ENCODE data around the gene SLX9.

- TF ChIP-seq FOXK2 (IDR thresholded peaks at IDR 0.05) (no peak), PKNOX1 (IDR thresholded peaks at IDR 0.05) (no peak), FOXM1 (IDR thresholded peaks at IDR 0.05; ENCODE audit: borderline replicate concordance) (no peak), ELF4 (IDR thresholded peaks at IDR 0.05) (no peak), FOXA1 (IDR thresholded peaks at IDR 0.05) (no peak), CTBP1 (IDR thresholded peaks at IDR 0.05; ENCODE audit: borderline replicate concordance) (no peak)
Observed at GRCh38 chr21:44893948-44894656, 45.7 kb upstream of the SLX9 start.
